ENCODE measurements around the gene INPP5D.
A peak's percentile ranks its signal among the peaks of the same experiment; 100 is the strongest.
"Not testable (repeated sequence)": the region's sequence is repeated elsewhere in the genome, so short reads cannot be mapped to it uniquely, and the experiment has no call there.

Gene INPP5D

DNA sequence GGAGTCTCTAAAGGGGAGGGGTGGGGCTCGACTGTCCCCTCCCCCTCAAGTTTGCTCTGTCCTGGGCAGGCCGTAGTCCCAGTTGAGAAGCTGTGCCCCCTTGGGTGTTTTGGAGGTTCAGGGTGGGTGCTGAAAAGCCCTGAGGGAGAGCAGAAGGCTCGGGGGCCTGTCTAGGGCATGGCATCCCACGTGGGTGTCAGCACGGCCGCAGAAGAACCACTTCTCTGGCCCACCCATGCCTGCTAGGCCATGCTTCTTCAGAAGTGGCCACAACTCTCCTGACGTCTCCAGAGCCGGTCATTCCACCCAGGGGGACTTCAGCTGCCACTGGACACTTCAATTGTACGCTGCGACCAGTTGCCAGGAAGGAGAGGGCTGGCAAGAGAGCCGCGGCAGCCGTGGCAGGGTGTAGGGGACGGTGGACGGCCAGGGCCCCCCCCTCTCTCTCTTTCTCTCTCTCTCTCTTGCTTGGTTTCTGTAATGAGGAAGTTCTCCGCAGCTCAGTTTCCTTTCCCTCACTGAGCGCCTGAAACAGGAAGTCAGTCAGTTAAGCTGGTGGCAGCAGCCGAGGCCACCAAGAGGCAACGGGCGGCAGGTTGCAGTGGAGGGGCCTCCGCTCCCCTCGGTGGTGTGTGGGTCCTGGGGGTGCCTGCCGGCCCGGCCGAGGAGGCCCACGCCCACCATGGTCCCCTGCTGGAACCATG lies at the start of gene INPP5D:
Gene INPP5D (plus strand): TSS at position 546 of the 704 bp plus-strand sequence. CDS start 137 bp downstream, at position 683.
- peak; percentile 90 for DNase-seq

DNA sequence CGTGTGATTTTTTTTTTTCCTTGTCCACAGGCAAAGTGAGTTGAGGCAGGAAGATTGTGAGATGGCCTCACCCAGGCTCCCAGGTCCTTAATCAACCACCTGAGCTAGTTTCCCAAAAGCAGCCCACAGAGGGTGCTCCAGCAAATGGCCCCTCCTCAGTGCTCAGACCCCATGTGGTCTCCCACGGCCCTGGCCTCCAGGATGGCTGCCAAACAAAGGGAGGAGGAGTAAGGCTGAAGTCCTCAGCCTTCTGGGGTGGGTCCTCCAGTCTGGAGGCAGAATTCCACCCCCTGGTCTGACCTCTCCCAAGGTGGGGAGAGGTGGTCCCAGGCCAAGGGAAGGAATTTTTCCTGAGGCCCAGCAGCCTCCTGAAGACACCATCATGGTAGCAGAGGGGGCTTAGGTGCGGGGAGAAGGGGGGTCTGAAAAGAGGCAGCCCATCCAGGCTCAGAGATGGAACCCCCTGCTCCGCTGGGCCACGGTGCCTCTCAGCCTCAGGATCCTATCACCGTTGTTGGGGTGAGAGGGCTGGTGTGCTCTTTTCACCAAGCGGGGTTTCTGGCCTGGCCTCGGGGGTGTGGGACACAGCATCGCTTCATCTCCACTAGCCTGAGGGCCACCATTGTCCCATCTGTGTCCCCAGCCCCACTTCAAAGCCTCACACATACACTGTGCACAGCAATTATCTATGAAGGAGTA lies 49.4 kb upstream of the INPP5D start:
- DNase-seq: no peak

DNA sequence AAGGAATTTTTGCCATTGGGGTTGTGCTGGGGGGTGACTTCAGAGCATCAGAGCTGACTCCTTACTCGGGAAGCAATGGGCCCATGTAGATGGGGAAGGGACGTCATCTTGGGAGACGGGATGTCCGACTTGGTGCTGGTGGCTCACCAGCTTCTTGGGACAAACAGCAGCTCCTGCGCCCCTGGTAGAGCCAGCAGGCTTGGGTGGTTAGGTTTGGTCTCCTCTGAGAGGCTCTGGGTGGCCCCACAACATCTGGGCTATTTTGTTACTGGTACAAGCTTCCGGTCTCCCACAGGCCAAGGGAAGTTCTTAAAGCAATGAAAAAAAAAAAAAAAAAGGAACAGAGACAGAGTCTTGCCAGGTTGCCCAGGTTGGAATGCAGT lies 48.9 kb upstream of the INPP5D start:
- DNase-seq: no peak

DNA sequence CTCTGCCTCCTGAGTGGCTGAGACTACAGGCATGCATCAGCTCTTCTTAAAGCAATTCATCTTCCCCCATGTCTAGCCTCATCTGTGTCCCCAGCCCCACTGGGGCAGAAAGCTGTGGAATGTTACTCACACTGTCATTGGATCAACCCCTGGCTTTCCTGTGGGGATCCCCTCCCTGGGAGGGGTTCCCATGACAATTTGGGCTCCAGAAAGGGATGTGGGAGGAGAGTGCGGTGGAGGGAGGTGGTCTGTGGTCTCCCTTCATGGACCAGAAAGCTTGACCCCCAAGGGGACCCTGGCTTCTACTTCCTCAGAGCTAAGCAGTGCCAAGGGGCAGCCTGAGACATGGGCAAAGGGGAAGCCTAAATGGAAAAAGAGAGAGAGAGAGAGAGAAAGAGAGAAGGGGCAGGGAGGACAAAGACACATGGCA lies 48.4 kb upstream of the INPP5D start:
- no peak for DNase-seq

DNA sequence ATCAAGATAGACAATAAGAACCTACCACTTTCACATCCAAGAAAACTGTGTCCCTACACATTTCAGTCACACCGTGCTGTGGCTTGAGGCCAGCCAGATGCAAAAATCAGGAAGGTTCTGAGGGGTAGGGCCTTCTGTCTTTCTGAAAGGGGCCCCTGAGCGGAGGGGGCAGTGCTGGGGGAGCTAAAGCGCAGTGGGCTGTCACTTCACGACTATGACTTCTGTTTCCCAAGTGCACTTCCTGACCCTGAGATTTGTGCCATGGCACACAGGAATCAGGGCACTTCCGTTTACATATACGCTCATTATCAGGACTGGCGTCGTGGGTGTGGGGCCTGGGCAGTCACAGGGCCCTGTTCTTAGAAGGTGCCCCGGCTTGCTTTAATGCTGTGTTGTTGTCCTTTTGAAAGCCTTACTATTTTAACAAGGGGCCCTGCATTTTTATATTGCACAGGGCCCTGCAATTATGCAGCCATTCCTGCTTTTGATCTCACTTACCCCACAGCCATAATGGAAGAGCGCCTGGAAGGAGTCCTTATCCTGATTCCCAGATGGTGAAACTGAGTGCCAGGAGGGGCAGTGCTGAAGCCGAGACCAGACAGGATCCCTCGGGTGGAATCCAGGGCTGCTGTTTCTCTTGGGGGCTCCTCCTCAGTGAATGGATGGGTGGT lies 47.7 kb upstream of the INPP5D start:
- peak; percentile 29 for DNase-seq

DNA sequence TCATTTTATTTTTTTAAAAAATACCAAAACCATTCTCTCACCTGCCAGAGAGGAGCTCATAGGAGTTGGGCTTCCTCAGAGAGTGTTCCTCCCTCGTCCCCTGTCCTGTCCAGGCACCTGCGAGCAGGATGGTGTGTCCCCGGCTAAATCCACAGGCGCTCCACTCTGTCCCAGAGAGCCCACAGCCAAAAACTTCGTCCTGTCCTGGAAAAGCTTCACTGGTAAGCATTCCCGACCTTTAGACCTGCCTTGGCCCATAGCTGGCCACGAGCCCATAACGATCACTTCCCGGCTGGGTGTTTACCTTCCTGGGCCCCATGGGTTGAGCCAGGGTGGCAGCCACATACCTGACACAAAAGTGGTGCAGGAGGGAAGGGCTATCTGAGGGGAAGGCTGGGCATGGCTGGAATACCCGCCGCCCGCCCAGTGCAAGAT lies 47.1 kb upstream of the INPP5D start, which contains the start of gene NGEF:
Gene NGEF (minus strand): TSS at position 230 of the 435 bp plus-strand sequence. CDS start 38,366 bp downstream, outside the sequence.
- DNase-seq: no peak

DNA sequence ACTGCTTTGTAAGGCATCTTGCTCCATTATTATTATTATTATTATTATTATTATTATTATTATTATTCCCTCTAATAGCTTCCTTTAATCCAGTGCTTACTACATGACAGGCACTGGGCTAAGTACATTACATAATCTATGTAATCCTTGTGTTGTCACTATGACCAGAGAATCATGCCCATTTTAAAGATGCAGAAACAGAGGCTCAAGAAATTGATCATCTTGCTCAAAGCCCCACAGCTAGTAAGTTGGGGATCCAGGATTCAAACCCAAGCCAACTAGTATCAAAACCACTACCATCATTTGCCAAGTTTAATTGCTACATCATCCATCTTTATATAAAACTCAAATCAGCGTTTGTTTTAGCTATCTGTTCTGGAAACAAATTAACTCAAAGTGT lies 46.5 kb upstream of the INPP5D start:
- no peak for DNase-seq

DNA sequence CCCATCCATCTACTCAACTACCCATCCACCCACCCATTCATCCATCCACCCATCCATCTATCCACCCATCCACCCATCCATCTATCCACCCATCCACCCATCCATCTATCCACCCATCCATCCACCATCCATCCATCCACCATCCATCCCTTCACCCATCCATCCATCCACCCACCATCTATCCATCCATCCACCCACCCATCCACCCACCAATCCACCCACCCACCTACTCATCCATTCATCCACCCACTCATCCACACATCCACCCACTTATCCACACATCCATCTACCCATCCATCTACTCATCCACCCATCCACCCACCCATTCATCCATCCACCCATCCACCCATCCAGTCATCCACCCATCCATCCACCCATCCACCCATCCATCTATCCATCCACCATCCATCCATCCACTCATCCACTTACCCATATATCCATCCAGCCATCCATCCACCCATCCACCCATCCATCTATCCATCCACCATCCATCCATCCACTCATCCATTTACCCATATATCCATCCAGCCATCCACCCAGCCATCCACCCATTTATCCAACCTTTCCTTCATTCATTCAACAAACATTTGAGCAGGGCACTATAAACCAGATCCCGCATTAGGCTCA lies 45.0 kb upstream of the INPP5D start:
- DNase-seq: no peak

DNA sequence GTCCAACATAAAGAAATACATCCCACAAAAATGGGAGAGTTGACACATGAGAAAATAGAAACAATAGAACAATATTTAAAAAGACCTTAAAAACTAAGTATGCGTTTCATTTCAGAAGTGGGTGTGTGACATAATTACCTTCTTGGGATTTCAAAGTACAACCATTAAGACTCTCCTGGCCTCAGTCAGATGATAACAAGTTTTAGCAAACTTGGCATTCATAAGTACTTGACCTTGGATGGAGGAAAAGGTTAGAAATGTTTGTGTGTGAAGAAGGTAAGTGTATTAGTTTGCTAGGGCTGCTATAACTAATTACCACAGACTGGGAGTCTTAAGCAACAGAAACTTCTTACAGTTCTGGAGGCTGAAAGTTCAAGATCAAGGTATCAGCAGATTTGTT lies 42.2 kb upstream of the INPP5D start:
- no peak for DNase-seq

DNA sequence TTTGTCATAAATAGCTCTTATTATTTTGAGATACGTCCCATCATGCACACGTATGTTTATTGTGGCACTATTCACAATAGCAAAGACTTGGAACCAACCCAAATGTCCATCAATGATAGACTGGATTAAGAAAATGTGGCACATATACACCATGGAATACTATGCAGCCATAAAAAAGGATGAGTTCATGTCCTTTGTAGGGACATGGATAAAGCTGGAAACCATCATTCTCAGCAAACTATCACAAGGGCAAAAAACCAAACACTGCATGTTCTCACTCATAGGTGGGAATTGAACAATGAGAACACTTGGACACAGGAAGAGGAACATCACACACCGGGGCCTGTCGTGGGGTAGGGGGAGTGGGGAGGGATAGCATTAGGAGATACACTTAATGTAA lies 40.5 kb upstream of the INPP5D start:
- DNase-seq: not testable (repeated sequence)

DNA sequence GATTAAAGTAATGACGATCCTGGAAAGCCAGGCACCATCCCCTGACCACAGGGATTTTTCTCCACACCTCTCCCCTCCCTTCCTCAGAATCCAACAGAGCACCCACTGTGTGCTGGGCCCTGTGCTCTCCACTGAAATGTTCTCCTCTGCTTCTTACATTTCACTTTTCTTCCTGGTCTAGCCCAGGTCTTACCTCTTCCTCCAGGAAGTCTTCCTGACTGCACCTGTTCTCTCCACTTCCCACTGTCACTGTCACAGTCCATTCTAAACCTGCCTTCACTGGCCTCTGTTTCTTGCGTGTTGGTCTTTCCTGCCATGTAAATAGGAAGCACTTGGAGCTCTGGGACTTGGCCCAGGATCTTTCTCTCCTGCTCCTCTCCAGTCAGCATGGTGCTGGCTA lies 39.7 kb upstream of the INPP5D start:
- DNase-seq: no peak

DNA sequence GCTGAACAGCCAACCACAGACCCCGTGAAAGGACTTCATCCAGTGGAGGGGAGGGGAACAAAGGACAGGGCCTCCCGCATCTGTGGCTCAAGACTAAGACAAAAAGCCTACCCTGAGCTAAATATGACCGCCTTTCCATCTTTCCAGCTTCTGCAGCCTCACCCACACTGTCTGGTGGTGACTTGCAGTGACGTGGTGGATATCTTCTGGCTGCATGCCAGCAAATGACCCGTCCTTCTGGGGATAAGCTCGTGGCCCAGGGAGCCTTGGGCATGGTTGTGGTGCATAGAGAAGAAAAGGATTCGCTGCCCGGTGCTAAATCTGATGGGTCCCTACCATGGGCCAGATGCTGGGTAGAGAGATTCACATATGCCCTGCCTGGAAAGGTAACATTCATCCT lies 38.4 kb upstream of the INPP5D start:
- DNase-seq: no peak

DNA sequence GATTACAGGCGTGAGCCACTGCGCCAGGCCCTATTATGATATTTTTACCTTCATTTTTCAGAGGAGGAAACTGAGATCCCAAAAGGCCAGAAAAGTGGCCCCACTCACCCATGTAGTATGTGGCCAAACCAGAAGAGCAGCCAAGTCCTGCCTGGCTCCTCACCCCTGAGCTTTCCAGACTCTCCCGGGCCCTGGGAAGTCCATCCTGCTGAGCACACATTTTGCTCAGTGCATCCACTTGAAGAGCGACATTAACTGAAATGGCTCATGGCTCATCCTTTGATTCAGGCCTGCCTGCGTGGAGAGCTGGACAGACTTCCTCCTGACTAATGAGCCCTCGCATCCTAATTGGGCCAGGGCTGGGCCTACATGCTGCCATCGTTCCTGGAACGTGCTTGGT lies 37.6 kb upstream of the INPP5D start:
- DNase-seq: no peak

DNA sequence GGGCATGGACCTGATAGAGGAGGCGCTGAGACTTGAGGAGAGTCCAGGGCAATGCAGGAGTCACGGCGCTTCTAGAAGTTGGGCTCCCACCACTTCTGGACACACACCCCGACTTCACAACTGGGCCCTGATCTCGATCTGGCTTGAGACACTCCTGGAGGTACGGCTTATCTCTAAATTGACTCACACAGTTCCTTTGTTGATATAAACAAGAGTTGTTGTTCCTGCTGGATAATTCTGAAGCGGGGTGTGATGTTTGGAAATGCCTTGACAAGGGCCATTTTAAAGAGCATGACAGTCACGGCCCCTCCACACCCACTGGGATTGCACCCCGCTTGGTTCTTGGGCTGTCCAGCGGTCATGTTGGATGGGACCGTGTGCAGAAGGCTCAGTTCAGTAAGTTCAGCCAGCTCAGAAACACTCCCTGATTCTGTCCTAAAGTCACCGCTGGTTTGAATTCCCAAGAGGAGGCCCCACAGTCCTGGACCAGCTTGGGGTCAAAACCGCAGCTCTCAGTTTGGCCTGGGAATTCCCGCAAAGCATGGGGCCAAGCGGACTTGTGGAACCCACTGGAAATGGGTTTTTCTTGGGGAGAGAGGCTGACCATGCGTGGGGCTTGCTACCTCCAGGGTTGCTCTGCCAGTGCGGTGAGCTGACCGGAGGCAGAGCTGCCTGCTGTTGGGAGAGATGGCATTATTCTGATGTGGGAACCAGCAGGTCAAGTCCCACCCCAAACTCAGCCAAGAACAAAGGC lies 37.0 kb upstream of the INPP5D start:
- no peak for DNase-seq

DNA sequence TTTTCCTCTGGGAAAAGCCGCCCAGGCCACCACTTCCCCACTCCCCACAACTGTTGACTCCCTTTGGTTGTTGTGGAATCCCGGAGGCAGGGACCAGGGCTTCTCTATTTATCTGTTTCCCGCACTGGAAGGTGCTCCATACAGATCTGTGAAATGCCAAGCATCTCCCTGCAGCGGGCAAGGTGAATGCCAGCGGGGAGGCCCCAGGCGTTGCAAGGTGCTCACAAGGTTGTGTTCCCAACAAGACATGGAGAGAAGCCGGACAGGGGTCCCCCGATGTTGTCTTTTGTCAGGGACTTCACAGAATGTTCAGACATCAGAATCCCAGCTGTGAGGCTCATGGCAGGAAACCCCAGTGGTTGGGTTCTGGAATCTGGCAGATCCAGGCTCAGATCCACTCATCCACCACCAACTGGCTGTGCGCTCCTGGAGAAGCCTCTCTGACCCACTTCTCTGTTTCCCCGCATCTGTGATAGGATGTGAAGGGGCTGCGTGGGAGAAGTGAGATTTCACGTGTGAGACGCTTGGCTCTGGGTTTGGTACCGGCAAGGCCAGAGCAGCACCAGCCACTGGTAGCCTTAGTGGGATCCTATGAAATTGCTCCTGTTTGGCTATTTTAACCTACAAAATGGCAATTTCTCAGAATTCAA lies 36.3 kb upstream of the INPP5D start:
- DNase-seq: no peak

DNA sequence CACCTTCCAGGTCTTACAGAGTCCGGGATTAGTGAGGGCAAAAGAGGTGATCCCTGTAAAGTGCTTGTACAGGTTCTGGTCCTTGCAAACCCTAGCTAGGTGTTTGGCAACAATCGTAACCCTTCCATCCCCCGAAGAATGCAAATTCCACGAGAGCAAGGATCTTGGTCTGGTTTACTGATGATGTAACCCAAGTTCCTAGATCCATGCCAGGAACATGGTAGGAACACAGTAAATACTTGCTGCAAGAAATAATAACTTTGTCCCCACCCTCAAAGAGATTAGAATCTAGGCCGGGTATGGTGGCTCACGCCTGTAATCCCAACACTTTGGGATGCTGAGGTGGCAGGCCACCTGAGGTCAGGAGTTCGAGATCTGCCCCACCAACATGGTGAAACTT lies 34.4 kb upstream of the INPP5D start:
- no peak for DNase-seq

DNA sequence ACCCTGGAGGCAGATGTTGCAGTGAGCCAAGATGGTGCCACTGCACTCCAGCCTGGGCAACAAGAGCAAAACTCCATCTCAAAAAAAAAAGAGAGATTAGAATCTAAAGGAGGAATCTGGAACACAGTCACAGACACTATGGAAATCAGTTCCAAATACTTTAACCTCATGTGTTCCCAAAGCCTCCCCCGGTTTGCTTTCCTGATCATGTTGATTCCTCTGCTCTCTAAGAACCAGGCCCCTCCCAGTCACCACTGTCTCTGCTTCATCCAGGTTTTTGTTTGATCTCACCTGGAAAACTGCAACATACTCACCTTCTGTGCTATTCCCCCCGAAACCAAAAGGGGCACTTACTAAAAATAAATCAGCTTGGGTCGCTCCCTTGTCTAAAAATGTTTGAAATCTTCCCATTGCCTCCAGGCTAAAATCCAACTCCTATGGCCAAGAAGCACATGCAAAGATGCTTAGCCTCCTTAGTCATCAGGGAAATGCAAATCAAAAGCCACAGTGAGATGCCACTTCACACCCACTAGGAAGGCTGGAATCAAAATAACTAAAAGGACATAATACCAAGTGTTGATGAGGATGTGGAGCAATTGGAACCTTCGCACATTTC lies 33.8 kb upstream of the INPP5D start:
- no peak for DNase-seq

DNA sequence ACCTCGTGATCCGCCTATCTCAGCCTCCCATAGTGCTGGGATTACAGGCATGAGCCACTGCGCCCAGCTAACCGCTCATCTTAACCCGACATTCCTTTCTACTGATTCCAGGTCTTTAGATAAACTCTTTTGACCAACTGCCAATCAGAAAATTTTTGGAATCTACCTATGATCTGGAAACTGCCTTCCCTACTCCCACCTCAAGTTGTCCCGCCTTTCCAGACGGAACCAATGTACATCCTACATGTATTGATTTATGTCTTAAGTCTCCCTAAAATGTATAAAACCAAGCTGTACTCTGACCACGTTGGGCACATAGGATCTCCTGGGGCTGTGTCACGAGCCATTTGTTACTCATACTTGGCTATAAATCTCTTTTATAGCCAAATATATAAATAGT lies 30.8 kb upstream of the INPP5D start:
- no peak for DNase-seq

DNA sequence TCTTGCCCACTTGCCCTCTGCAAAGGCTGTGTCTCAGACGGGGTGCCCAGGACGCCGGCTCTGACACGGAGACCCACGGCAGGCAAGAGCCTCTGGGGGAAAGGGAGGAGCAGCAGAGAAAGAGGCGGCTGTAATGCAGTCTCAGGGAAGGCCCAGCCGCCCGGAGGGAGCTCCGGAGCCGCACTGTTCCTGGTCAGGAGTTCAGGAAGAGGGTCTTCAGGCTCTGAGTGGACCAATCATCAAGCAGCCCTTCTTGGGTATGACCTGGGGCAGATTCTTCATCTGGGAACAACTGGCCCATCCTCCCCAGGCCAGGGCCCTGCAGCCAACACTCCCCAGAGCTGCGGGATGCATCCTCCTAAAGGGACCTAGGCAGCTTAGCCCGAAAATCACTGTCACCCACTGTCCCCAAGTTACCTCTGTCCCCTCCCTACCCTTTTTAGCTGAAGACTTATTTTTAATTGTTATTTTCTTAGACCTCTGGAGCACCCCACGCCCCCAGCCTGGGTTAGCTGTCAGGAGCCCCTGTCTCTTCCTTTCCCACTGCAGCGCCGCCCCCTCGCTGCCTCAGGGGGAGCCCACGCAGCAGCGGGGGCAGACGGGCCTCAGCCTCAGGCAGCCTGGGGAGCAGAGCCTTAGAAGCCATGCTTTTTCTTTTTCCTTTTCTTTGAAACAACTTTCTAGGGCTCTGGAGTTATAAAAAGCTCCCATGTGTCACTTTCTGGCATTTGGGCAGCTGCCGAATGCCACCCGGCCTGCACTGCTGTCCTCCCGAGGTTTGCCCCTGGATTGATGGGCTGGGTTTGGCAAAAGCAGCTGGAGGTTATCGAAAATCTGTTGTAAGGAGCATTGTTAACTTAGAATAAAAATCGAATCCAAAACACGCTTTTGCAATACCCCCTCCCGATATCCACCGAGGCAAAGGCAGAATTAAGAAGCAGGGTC lies 28.3 kb upstream of the INPP5D start:
- DNase-seq: no peak

DNA sequence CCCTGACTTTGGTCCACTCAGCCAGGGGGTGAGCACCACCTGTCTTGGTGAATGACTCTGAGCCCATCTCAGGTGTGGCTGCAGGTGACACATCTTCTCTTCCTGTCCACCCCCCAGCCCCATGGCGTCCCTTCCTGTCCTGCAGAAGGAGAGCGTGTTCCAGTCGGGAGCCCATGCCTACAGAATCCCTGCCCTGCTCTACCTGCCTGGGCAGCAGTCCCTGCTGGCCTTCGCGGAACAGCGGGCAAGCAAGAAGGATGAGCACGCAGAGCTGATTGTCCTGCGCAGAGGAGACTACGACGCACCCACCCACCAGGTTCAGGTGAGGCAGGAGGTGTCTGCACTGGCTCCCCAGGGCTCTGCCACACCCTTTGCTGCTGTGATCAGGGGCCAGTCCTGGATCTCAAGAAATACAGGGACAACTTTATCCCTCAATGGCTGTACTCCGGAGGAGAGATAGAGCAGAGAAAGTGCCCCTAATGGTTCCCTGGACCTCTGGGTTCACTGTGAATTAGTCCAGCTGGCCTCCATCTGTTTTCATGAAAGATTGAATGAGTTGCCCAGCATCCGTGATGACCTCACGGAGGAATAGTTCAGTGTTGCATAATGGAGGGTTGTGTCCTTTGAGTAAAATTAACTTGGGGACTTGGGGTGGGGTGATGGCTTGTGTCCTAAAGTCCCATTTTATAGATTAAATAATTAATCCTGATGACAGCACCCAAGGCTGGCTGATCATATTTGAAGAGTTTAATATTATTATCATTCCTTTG lies 27.4 kb upstream of the INPP5D start, which contains the start of gene NEU2:
Gene NEU2 (plus strand): TSS at position 122 of the 770 bp plus-strand sequence. CDS start 0 bp downstream, at position 122.
- no peak for DNase-seq

Data from suppressor macrophage treated with lipopolysaccharide for 4 hours (primary cell).